HG02588 (cell line): ENCODE measurements around the gene MILR1.
"Not testable (repeated sequence)": the region's sequence is repeated elsewhere in the genome, so short reads cannot be mapped to it uniquely, and the experiment has no call there.

Source experiments
- ATAC-seq: cut with Tn5 transposase; IDR thresholded peaks from one replicate; pipeline ENCODE4 v1.9.1; 2021; ENCODE audit warnings: mild to moderate bottlenecking, moderate library complexity; ENCODE audit not compliant: unreplicated experiment

The MILR1 gene

GRCh38 chr17:64426596-64426995, 22.3 kb upstream of the MILR1 start:
- no peak for ATAC-seq

GRCh38 chr17:64428406-64428805, 20.5 kb upstream of the MILR1 start:
- no peak for ATAC-seq

- ATAC-seq, result not testable (repeated sequence)
Measured at GRCh38 chr17:64430036-64430435, 18.9 kb upstream of the MILR1 start.

GRCh38 chr17:64431534-64431933, 17.4 kb upstream of the MILR1 start:
- no peak for ATAC-seq

- no peak for ATAC-seq
Measured at GRCh38 chr17:64437944-64438525, 10.9 kb upstream of the MILR1 start.

- ATAC-seq, result not testable (repeated sequence)
Measured at GRCh38 chr17:64439521-64439920, 9.4 kb upstream of the MILR1 start.

- ATAC-seq, result no peak
Measured at GRCh38 chr17:64439956-64440355, 9.0 kb upstream of the MILR1 start.

GRCh38 chr17:64441772-64442540, 7.0 kb upstream of the MILR1 start:
- ATAC-seq, result no peak

GRCh38 chr17:64442541-64442971, 6.4 kb upstream of the MILR1 start:
- ATAC-seq, result no peak

GRCh38 chr17:64443086-64443760, 5.7 kb upstream of the MILR1 start:
- ATAC-seq, result no peak

- ATAC-seq, result no peak
Measured at GRCh38 chr17:64447526-64447925, 1.4 kb upstream of the MILR1 start.

- no peak for ATAC-seq
Measured at GRCh38 chr17:64449545-64449944, 630 bp downstream of the MILR1 start.

- no peak for ATAC-seq
Measured at GRCh38 chr17:64455993-64456885, 7.3 kb downstream of the MILR1 start.

GRCh38 chr17:64457156-64457555, 8.2 kb downstream of the MILR1 start:
- no peak for ATAC-seq

- ATAC-seq, result no peak
Measured at GRCh38 chr17:64458756-64459155, 9.8 kb downstream of the MILR1 start.

- no peak for ATAC-seq
Measured at GRCh38 chr17:64459284-64459747, 10.4 kb downstream of the MILR1 start.

- not testable (repeated sequence) for ATAC-seq
Measured at GRCh38 chr17:64459818-64460217, 10.9 kb downstream of the MILR1 start.

GRCh38 chr17:64460955-64461354, 12.0 kb downstream of the MILR1 start:
- no peak for ATAC-seq

- ATAC-seq, result no peak
Measured at GRCh38 chr17:64461788-64462187, 12.9 kb downstream of the MILR1 start.

GRCh38 chr17:64466019-64466735, 17.3 kb downstream of the MILR1 start:
- ATAC-seq, result no peak
